Suprapubic skin (tissue), 4 donors: Measurements from ENCODE around the gene IFFO2.

Experiments
- CTCF ChIP-seq, 2 donors: fragments of 200-600 bp in 1 of 2; fragments of 450-650 bp in 1 of 2; sonication (generic) in 1 of 2; IDR thresholded peaks; one replicate each; pipeline ENCODE4 v1.5.1; 2016 to 2019; ENCODE audit warnings: antibody characterized with exemption in 2 of 2, mild to moderate bottlenecking in 1 of 2, moderate library complexity in 1 of 2
- POLR2A ChIP-seq, 2 donors: fragments of 450-650 bp; IDR thresholded peaks; one replicate each; pipeline ENCODE4 v1.6.1; 2017; ENCODE audit warnings: antibody characterized with exemption in 2 of 2, mild to moderate bottlenecking in 2 of 2, moderate library complexity in 2 of 2
- POLR2AphosphoS5 ChIP-seq, 3 donors: sonication (generic); formaldehyde crosslinking; IDR thresholded peaks; one replicate each; pipeline ENCODE4 v1.6.1; 2017; ENCODE audit warnings: antibody characterized with exemption in 3 of 3

GRCh38 chr1:18974606-18975005 is 18.1 kb upstream of the IFFO2 start:
- TF ChIP-seq POLR2A (IDR thresholded peaks at IDR 0.05) (no peak), CTCF (IDR thresholded peaks at IDR 0.05) (no peak), POLR2AphosphoS5 (IDR thresholded peaks at IDR 0.05) (no peak)
